Activated naive CD8-positive, alpha-beta T cell (primary cell): ENCODE results near the gene MT1E.
"Not testable (repeated sequence)": the region's sequence is repeated elsewhere in the genome, so short reads cannot be mapped to it uniquely, and the experiment has no call there.

Experiments
- H3K27ac Mint-ChIP-seq: one replicate; pipeline ENCODE4 v1.8.0; 2021; ENCODE audit warnings: mixed read lengths
- H3K27me3 Mint-ChIP-seq: one replicate; pipeline ENCODE4 v1.8.0; 2021; ENCODE audit warnings: mixed read lengths
- H3K36me3 Mint-ChIP-seq: one replicate; pipeline ENCODE4 v1.8.0; 2021; ENCODE audit warnings: mixed read lengths
- H3K4me1 Mint-ChIP-seq: one replicate; pipeline ENCODE4 v1.8.0; 2021; ENCODE audit warnings: low read depth, mixed read lengths
- H3K4me3 Mint-ChIP-seq: one replicate; pipeline ENCODE4 v1.8.0; 2021; ENCODE audit warnings: mild to moderate bottlenecking, mixed read lengths
- H3K9me3 Mint-ChIP-seq: one replicate; pipeline ENCODE4 v1.8.0; 2021; ENCODE audit warnings: low read depth, mixed read lengths

The MT1E gene

GRCh38 chr16:56665286-56666261 is 40.0 kb downstream of the MT1E start:
- not testable (repeated sequence) for H3K27ac Mint-ChIP-seq, H3K4me3 Mint-ChIP-seq, H3K9me3 Mint-ChIP-seq
- Mint-ChIP-seq H3K4me1 (peaks cover 41% of the 10 kb centered on the region), H3K36me3 (peaks cover 12% of the 10 kb centered on the region), H3K27me3 (peaks cover 19% of the 10 kb centered on the region)

DNA sequence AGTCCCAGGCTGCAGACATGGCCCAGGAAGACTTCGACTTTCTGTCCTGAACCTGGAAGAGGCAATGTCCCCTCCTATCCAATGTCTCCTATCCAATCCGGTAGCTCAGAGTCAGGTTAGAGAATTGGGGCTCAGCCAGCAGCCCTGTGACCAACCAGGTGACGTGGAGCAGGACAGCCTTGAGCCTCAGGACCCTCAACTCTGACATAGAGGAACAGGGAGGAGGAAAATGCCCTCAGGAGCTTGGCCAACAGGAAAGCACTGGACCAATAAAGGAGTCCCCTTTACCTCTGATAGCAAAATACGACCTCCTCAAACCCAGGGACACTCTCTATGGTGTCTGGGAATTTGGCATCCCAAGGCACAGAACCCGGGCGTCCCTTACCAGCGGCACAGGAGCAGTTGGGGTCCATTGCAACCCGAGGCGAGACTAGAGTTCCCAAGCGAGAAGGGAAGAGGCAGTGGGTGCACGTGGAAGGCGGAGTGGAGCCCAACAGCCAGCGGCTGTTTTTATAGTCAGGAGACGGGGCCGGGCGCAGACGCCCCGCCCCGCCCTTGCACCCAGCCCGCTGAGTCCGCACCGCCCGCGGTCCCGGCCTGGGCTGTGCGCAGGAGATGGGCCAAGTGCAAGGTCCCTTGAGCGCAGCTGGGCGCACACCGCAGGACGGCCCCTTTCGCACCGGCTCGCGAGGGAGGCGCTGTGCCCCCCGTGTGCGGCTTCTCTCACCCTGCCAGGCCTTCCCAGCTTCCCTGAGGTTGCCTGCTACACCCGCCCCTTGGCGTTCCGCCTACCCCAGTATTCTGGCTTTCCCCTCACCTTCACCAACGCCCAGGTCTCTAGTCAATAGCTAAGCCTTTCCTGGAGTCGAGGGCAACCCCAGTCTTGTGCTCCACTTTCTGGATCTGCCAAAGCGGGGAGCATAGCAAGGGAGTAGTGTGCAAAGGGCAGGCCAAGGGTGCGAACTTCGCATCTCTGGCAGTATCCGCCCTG is 42.3 kb downstream of the MT1E start, which contains the start of gene MT1G:
Gene MT1G, minus strand, starts transcription at position 485 of the 991 bp plus-strand sequence. Its CDS starts 72 bp downstream, at position 413.
- no peak within 1 kb of the TSS for H3K27ac Mint-ChIP-seq
- peaks cover 12% of the 10 kb centered on the region for H3K36me3 Mint-ChIP-seq
- H3K4me1 Mint-ChIP-seq: peaks cover 24% of the 10 kb centered on the region
- peak within 1 kb of the TSS; percentile 63 for H3K4me3 Mint-ChIP-seq
- no peaks in the 10 kb centered on the region for H3K9me3 Mint-ChIP-seq
- peaks cover 23% of the 10 kb centered on the region for H3K27me3 Mint-ChIP-seq

- H3K4me1 Mint-ChIP-seq: peaks cover 22% of the 10 kb centered on the region
- peaks cover 23% of the 10 kb centered on the region for H3K27me3 Mint-ChIP-seq
- no peak within 1 kb of the TSS for H3K27ac Mint-ChIP-seq
- H3K9me3 Mint-ChIP-seq: no peaks in the 10 kb centered on the region
- peaks cover 12% of the 10 kb centered on the region for H3K36me3 Mint-ChIP-seq
- peak within 1 kb of the TSS; percentile 46 for H3K4me3 Mint-ChIP-seq
These were observed 43.6 kb downstream of the MT1E start, which contains the start of gene MT1H for GRCh38 chr16:56669005-56669839. MT1H (plus strand) TSS chr16:56669814; CDS start chr16:56669885, 71 bp downstream.

DNA sequence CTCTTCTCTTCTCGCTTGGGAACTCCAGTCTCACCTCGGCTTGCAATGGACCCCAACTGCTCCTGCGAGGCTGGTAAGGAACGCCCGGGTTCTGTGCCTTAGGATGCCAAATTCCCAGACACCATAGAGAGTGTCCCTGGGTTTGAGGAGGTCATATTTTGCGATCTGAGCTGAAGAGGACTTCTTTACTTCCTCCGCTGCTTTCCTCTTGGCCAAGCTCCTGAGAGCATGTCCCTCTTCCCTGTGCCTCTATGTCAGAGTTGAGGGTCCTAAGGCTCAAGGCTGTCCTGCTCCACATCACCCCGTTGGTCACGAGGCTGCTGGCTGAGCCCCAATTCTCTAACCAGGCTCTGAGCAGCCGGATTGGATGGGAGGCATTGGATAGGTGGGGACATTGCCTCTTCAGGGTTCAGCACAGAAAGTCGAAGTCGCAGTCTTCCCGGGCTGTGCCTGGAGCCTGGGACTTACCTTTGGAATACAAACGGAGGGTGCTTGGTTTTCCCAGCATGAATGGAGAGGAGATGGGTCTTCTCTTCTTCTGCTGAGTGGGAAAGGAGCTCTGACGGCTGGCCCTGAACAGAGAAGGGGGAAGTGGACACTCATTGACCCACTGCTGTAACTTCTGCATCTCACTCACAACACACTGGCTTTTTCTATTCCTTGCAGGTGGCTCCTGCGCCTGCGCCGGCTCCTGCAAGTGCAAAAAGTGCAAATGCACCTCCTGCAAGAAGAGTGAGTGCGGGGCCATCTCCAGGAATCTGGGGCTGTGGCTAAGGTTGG is 44.4 kb downstream of the MT1E start:
- Mint-ChIP-seq H3K4me1 (peaks cover 25% of the 10 kb centered on the region), H3K9me3 (no peaks in the 10 kb centered on the region), H3K36me3 (peaks cover 12% of the 10 kb centered on the region), H3K27ac (no peak overlapping the region), H3K27me3 (peaks cover 23% of the 10 kb centered on the region), H3K4me3 (peak overlapping the region; percentile 20)

DNA sequence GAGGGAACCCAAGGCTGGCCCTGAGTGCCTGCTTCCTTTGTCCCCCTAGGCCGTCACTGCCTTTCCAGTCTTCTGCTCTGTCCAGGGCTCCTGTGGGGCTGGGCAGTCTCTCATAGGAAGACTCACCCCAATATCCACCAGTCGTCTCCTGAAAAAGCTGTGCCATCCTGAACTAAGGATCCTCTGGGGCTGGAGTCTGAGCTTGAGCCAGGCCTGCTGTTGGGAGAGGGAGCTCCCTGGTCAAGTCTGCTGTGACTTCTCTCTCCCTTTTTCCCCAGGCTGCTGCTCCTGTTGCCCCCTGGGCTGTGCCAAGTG is 45.0 kb downstream of the MT1E start:
- Mint-ChIP-seq H3K4me3 (no peak overlapping the region), H3K27me3 (peaks cover 20% of the 10 kb centered on the region)

GRCh38 chr16:56671691-56672090 is 46.1 kb downstream of the MT1E start:
- H3K4me1 Mint-ChIP-seq: peaks cover 35% of the 10 kb centered on the region

More for the DNA sequence above, 45.0 kb downstream of the MT1E start:
- H3K27ac Mint-ChIP-seq: no peak overlapping the region
- peaks cover 29% of the 10 kb centered on the region for H3K4me1 Mint-ChIP-seq
- H3K36me3 Mint-ChIP-seq: peaks cover 9% of the 10 kb centered on the region
- H3K9me3 Mint-ChIP-seq: no peaks in the 10 kb centered on the region

DNA sequence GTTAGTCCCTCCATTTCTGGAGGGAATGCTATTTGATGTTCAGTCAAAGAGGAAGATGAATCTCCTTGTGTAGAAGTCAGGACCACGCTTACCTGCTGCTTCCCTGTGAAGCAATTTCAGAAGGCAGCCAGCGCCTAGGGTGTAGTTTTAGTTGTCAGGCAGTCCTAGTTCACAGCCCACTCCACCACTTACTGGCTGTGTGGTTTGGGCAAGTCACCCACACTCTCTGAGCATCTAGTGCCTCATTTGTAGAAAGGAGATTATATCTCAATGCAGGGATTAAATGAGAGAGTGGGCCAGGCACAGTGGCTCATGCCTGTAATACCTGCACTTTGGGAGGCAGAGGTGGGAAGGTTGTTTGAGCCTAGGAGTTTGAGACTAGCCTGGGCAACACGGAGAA is 46.6 kb downstream of the MT1E start:
- H3K9me3 Mint-ChIP-seq, H3K4me3 Mint-ChIP-seq, H3K36me3 Mint-ChIP-seq, H3K27ac Mint-ChIP-seq: not testable (repeated sequence)
- Mint-ChIP-seq H3K27me3 (peaks cover 19% of the 10 kb centered on the region), H3K4me1 (peaks cover 35% of the 10 kb centered on the region)

More at GRCh38 chr16:56671691-56672090, 46.1 kb downstream of the MT1E start:
- H3K36me3 Mint-ChIP-seq, H3K9me3 Mint-ChIP-seq, H3K4me3 Mint-ChIP-seq, H3K27ac Mint-ChIP-seq: not testable (repeated sequence)
- H3K27me3 Mint-ChIP-seq: peaks cover 19% of the 10 kb centered on the region

- H3K4me3 Mint-ChIP-seq: no peak overlapping the region
- H3K4me1 Mint-ChIP-seq: peaks cover 31% of the 10 kb centered on the region
- H3K9me3 Mint-ChIP-seq: no peaks in the 10 kb centered on the region
- H3K36me3 Mint-ChIP-seq: peaks cover 6% of the 10 kb centered on the region
- no peak overlapping the region for H3K27ac Mint-ChIP-seq
- peaks cover 19% of the 10 kb centered on the region for H3K27me3 Mint-ChIP-seq
These were observed 47.4 kb downstream of the MT1E start for GRCh38 chr16:56672761-56673536.

DNA sequence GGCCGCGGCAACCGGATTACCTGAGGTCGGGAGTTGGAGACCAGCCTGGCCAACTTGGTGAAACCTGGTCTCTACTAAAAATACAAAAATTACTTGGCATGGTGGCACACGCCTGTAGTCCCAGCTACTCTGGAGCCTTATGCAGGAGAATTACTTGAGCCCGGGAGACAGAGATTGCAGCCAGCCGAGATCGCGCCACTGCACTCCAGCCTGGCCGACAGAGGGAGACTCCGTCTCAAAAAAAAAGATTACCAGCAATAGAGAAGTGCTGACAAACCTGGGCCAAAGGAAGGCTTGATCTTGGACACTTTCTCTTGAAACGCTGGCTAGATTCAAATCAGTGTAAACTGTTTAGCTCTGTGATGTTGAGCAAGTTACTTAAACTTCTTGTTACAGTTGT is 48.3 kb downstream of the MT1E start:
- peaks cover 11% of the 10 kb centered on the region for H3K27me3 Mint-ChIP-seq

GRCh38 chr16:56674570-56674969 is 49.0 kb downstream of the MT1E start:
- not testable (repeated sequence) for H3K27ac Mint-ChIP-seq
- peak overlapping the region; percentile 81 for H3K4me3 Mint-ChIP-seq

More for the DNA sequence above, 48.3 kb downstream of the MT1E start:
- H3K36me3 Mint-ChIP-seq: peaks cover 4% of the 10 kb centered on the region
- no peaks in the 10 kb centered on the region for H3K9me3 Mint-ChIP-seq
- H3K4me3 Mint-ChIP-seq: no peak overlapping the region
- H3K27ac Mint-ChIP-seq: no peak overlapping the region
- peaks cover 24% of the 10 kb centered on the region for H3K4me1 Mint-ChIP-seq

DNA sequence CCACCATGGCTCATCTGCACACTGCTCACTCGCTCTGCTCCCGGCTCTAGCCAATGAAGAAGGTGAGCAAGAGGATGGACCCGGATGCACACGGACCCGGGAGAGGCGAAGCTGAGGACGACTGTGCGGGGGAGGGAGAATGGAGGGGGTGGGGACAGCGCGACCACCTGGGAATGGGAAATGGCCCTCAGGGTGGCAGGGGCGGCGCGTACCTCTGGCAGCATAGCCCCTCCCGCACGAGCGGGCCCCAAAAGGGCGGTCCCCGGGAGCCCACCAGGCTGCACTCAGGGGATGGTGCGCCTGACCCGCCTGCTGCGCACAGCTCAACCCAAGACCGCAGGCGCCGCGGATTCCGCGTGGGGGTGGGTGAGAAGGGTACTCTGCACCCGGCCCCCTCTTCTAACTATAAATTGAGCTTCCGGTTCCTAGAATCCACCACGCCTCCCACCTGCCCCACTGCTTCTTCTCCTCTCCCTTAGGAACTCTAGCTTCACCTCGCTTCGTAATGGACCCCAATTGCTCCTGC is 50.2 kb downstream of the MT1E start:
- peak overlapping the region; percentile 16 for H3K27ac Mint-ChIP-seq
- no peaks in the 10 kb centered on the region for H3K9me3 Mint-ChIP-seq
- H3K36me3 Mint-ChIP-seq: peaks cover 2% of the 10 kb centered on the region
- peak overlapping the region; percentile 81 for H3K4me3 Mint-ChIP-seq
- peaks cover 4% of the 10 kb centered on the region for H3K27me3 Mint-ChIP-seq
- H3K4me1 Mint-ChIP-seq: peaks cover 16% of the 10 kb centered on the region

More at GRCh38 chr16:56674570-56674969, 49.0 kb downstream of the MT1E start:
- not testable (repeated sequence) for H3K36me3 Mint-ChIP-seq, H3K9me3 Mint-ChIP-seq, H3K27me3 Mint-ChIP-seq
- H3K4me1 Mint-ChIP-seq: peaks cover 19% of the 10 kb centered on the region
